Hepatocyte (in vitro differentiated cells): ENCODE results near the gene ARRB1. TPM values are rescaled to one million over a fixed set of nuclear protein-coding genes. Genes with fewer than 3 reads are reported as not detected.

Source experiments
- DNase-seq: peaks from one replicate; pipeline ENCODE4 v3.0.0-alpha.2; 2016; ENCODE audit warnings: low spot score
- H2AFZ ChIP-seq: fragments of 200-600 bp; sonication (generic); 2 replicates; pipeline ENCODE4 v1.6.0; 2016; ENCODE audit warnings: antibody characterized with exemption, mild to moderate bottlenecking
- H3K27ac ChIP-seq: fragments of 200-600 bp; sonication (generic); 2 replicates; pipeline ENCODE4 v1.5.1; 2016; ENCODE audit warnings: mild to moderate bottlenecking
- H3K27me3 ChIP-seq: fragments of 200-600 bp; sonication (generic); 2 replicates; pipeline ENCODE4 v1.6.1; 2016
- H3K36me3 ChIP-seq: fragments of 200-600 bp; sonication (generic); replicated peaks from 2 replicates; pipeline ENCODE4 v1.5.1; 2016; ENCODE audit warnings: low read depth; ENCODE audit not compliant: insufficient read depth
- H3K4me1 ChIP-seq: fragments of 200-600 bp; sonication (generic); 2 replicates; pipeline ENCODE4 v1.5.1; 2016; ENCODE audit warnings: mild to moderate bottlenecking, moderate library complexity; ENCODE audit not compliant: insufficient read depth
- H3K4me2 ChIP-seq: fragments of 200-600 bp; sonication (generic); 2 replicates; pipeline ENCODE4 v1.6.0; 2016
- H3K4me3 ChIP-seq: fragments of 200-600 bp; sonication (generic); 2 replicates; pipeline ENCODE4 v1.5.1; 2016; ENCODE audit warnings: mild to moderate bottlenecking
- H3K79me2 ChIP-seq: fragments of 200-600 bp; sonication (generic); 2 replicates; pipeline ENCODE4 v1.6.0; 2017; ENCODE audit warnings: mild to moderate bottlenecking
- H3K9me2 ChIP-seq: fragments of 200-600 bp; sonication (generic); replicated peaks from 2 replicates; pipeline ENCODE4 v1.6.0; 2017; ENCODE audit warnings: mild to moderate bottlenecking; ENCODE audit not compliant: insufficient read depth
- H3K9me3 ChIP-seq: fragments of 200-600 bp; sonication (generic); 2 replicates; pipeline ENCODE4 v1.5.1; 2016; ENCODE audit warnings: low read depth, mild to moderate bottlenecking
- H4K20me1 ChIP-seq: fragments of 200-600 bp; sonication (generic); 2 replicates; pipeline ENCODE4 v1.6.0; 2016; ENCODE audit warnings: mild to moderate bottlenecking; ENCODE audit not compliant: insufficient read depth, poor library complexity, severe bottlenecking
- EZH2 ChIP-seq: fragments of 200-600 bp; sonication (generic); IDR thresholded peaks from 2 replicates; pipeline ENCODE4 v1.6.1; 2016; ENCODE audit warnings: antibody characterized with exemption, mild to moderate bottlenecking, borderline replicate concordance
- EZH2phosphoT487 ChIP-seq: fragments of 200-600 bp; sonication (generic); IDR thresholded peaks from one replicate; pipeline ENCODE4 v1.6.1; 2018; ENCODE audit warnings: antibody characterized with exemption, mild to moderate bottlenecking, low read depth, moderate library complexity; ENCODE audit not compliant: unreplicated experiment, severe bottlenecking
- WGBS: methylation state at CpG from one replicate; pipeline ENCODE4 v1.1.6; 2016; ENCODE audit warnings: low lambda C conversion rate; ENCODE audit errors: missing lambda C conversion rate; 5-methylcytosine and 5-hydroxymethylcytosine counted together
- polyA plus RNA-seq: library from polyadenylated mRNA; unstranded; fragments of >200 nt; fragmentation: Nextera tagmentation; extraction: Ambion mirVana; gene quantifications from 2 replicates; pipeline ENCODE4 v1.2.1, GENCODE V29; 2016
- total RNA-seq: library from RNA; depleted of rRNA; stranded (reverse); fragments of >200 nt; gene quantifications from 2 replicates; pipeline ENCODE4 v1.2.3, GENCODE V29; 2014
- TF ChIP-seq, protein P1 (sequence below): fragments of 200-600 bp; sonication (generic); IDR thresholded peaks from 2 replicates; pipeline ENCODE4 v1.5.1; 2016; ENCODE audit warnings: antibody characterized with exemption, mild to moderate bottlenecking; ENCODE audit not compliant: poor library complexity

Gene ARRB1
- total and polyA plus RNA-seq, 2 experiments from 2014 or later = 16.2 to 83.2 TPM

DNA sequence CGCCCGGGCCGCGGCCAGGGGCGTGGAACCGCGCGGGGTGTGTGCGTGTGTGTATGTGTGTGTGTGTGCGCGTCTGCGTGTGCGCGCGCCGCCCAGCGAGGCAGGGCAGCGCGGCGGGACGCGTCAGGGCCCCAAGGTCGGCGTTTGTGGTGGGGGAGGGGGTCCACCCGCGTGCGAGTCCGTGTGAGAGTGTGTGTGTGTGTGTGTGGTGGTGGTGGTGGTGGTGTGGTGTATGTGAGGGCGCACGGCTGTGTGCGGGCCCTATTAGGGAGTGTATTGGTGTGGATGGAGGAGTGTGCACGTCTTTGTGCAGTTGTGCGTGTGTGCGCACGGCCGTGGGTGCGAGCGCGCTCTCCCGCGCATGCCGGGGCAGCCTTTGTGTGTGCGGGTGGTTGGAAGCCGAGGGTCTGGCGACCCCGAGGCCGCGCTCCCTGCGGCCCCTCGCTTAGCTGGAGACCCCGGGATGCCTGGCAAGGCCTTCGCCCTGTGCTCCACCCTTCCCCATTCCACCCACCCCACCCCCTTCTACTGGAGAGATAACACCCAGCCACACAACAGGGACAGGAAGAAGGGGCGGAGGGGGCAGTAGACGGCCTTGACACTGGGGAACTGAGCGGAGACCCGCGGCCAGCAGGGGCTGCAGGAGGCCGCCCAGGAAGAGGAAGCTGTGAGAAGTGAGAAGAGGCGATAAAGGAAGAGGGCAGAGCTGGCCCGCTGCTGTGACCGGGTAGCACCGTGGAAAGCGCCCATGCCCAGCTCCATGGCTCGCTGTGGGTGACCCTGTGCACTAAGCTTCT, 528 bp upstream of the ARRB1 start:
- peak overlapping the region; percentile 97 for H3K4me2 ChIP-seq
- peaks cover 43% of the 10 kb centered on the region for H3K79me2 ChIP-seq
- peak overlapping the region; percentile 96 for H3K27ac ChIP-seq
- no peaks in the 10 kb centered on the region for H4K20me1 ChIP-seq
- no peaks in the 10 kb centered on the region for H3K27me3 ChIP-seq
- 2% methylated on average over 44 of the region's 64 CpGs for WGBS
- no peaks in the 10 kb centered on the region for H3K9me3 ChIP-seq
- no peaks in the 10 kb centered on the region for H3K9me2 ChIP-seq
- H3K4me3 ChIP-seq = peak overlapping the region; percentile 90
- DNase-seq = peak; percentile 51
- H2AFZ ChIP-seq = peak overlapping the region; percentile 90
- H3K4me1 ChIP-seq = peaks cover 40% of the 10 kb centered on the region
- TF ChIP-seq, protein P1, sequence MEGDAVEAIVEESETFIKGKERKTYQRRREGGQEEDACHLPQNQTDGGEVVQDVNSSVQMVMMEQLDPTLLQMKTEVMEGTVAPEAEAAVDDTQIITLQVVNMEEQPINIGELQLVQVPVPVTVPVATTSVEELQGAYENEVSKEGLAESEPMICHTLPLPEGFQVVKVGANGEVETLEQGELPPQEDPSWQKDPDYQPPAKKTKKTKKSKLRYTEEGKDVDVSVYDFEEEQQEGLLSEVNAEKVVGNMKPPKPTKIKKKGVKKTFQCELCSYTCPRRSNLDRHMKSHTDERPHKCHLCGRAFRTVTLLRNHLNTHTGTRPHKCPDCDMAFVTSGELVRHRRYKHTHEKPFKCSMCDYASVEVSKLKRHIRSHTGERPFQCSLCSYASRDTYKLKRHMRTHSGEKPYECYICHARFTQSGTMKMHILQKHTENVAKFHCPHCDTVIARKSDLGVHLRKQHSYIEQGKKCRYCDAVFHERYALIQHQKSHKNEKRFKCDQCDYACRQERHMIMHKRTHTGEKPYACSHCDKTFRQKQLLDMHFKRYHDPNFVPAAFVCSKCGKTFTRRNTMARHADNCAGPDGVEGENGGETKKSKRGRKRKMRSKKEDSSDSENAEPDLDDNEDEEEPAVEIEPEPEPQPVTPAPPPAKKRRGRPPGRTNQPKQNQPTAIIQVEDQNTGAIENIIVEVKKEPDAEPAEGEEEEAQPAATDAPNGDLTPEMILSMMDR = no peak
- no peak for TF ChIP-seq EZH2
- TF ChIP-seq EZH2phosphoT487 = no peak
- no peaks in the 10 kb centered on the region for H3K36me3 ChIP-seq

DNA sequence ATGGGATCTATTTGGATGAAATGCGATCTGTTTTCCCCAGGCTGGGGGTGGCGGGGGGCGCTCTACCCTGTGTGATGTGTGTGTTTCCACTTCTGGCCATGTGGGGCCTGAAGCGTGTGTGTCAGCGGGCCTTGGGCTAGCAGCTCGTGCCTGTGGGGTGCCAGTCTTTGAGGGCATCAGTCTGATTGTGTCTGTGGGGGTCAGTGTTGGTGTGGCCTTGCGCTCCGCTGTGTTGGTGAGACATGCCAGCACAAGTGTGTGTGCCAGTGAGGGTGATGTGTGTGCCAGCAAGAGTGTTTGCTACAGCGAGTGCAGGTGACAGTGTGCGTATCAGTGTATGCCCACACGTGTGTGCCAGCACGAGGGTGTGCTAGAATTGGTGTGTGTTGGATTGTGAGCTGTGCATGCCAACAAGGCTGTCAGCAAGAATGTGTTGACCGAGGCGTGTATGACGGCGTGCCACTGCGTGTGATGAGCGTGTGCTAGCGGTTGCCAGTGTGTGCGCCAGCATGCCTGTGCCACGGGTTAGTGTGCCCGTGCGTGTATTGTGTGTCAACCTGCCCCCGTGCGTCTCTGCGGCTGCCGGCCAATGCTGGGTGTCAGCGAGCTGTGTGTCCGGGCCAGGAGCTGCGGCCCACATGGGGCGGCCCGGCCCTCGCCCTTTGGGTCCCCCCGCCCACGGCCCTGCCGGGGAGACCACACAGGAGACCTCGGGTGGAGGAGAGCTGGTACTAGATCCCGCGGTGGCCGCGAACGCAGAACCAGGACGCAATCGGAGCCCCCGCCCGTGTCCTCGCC, 519 bp downstream of the ARRB1 start:
- DNase-seq = no peak
- peak overlapping the region; percentile 89 for H2AFZ ChIP-seq
- H3K36me3 ChIP-seq = no peaks in the 10 kb centered on the region
- peak overlapping the region; percentile 97 for H3K4me2 ChIP-seq
- no peaks in the 10 kb centered on the region for H3K9me3 ChIP-seq
- peaks cover 54% of the 10 kb centered on the region for H3K79me2 ChIP-seq
- H3K4me1 ChIP-seq = peaks cover 50% of the 10 kb centered on the region
- peak overlapping the region; percentile 90 for H3K4me3 ChIP-seq
- peak overlapping the region; percentile 96 for H3K27ac ChIP-seq
- no peaks in the 10 kb centered on the region for H3K27me3 ChIP-seq
- TF ChIP-seq EZH2phosphoT487 (no peak), EZH2 (no peak)
- TF ChIP-seq, protein P1 = no peak
- no peaks in the 10 kb centered on the region for H4K20me1 ChIP-seq
- 13% methylated on average over 34 of the region's 47 CpGs for WGBS
- no peaks in the 10 kb centered on the region for H3K9me2 ChIP-seq

DNA sequence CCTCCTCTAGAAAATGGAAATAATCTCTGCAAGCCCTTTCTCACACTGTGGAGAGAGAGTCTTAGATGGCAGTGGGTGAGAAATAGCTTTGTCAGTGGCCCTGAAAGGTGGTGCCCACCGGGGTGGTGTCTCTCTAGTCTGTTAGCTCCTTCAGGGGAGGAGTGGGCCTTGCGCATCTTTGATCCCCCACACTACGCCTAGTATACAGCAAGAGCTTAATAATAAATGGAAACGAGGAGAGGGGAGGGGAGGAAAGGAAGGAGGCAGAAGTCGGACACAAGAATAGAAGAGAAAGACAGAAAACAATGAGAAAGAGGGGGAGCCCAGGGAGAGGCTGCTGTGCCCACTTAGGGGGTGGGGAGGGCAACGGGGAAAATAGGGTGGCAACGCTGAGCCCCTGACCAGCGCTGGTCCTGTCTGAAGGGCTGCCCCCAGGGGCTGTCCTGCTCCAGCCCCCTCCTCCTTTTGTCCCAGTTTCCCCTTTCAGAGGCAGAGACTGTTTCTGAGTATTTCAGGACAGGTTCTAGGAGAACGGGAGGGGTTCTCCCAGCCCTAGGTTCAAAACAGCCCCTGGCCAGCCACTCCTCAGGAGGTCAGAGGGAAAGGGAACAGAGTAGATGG, 1.2 kb downstream of the ARRB1 start:
- Histone ChIP-seq H3K9me3 (no peaks in the 10 kb centered on the region), H3K9me2 (no peaks in the 10 kb centered on the region), H4K20me1 (no peaks in the 10 kb centered on the region), H3K4me3 (peak overlapping the region; percentile 90), H3K27ac (peak overlapping the region; percentile 96), H3K4me1 (peaks cover 56% of the 10 kb centered on the region), H2AFZ (no peak overlapping the region), H3K36me3 (no peaks in the 10 kb centered on the region), H3K4me2 (peak overlapping the region; percentile 97), H3K79me2 (peaks cover 61% of the 10 kb centered on the region), H3K27me3 (no peaks in the 10 kb centered on the region)
- WGBS = 44% methylated on average over 9 of the region's 9 CpGs
- TF ChIP-seq, protein P1 = peak; percentile 14
- TF ChIP-seq EZH2 (no peak), EZH2phosphoT487 (no peak)
- DNase-seq = no peak
